Activated CD8-positive, alpha-beta T cell treated with anti-CD3 and anti-CD28 coated beads, Interleukin-2, amount 10 ng/mL, durations not matched to agents 7 days and 5 days (primary cell): ENCODE data around the gene ASB15. TPM values are rescaled to one million over a fixed set of nuclear protein-coding genes. Genes with fewer than 3 reads are reported as not detected.

Source experiments
- ATAC-seq: fragments of 150-1000 bp; cut with Tn5 transposase; one replicate; pipeline ENCODE4 v1.10.0; 2021; ENCODE audit warnings: moderate library complexity
- CTCF ChIA-PET: fragments of 350-600 bp; sonication (Branson Sonifier 250); formaldehyde crosslinking; loops from one replicate; lab custom pipeline; 2021; ENCODE audit warnings: antibody characterized with exemption; lab: Charles Lee
- POLR2A ChIA-PET: fragments of 350-600 bp; sonication (Branson Sonifier 250); formaldehyde crosslinking; loops from one replicate; lab custom pipeline; 2021; ENCODE audit warnings: antibody characterized with exemption; lab: Charles Lee
- DNase-seq: peaks from one replicate; pipeline ENCODE4 v3.0.0-alpha.2; 2020
- H3K27ac Mint-ChIP-seq: one replicate; pipeline ENCODE4 v1.8.0; 2021; ENCODE audit warnings: mild to moderate bottlenecking, mixed read lengths
- H3K27me3 Mint-ChIP-seq: one replicate; pipeline ENCODE4 v1.8.0; 2021; ENCODE audit warnings: low read depth, mixed read lengths
- H3K36me3 Mint-ChIP-seq: one replicate; pipeline ENCODE4 v1.8.0; 2021; ENCODE audit warnings: low read depth, mixed read lengths
- H3K4me1 Mint-ChIP-seq: one replicate; pipeline ENCODE4 v1.8.0; 2021; ENCODE audit warnings: low read depth, mixed read lengths
- H3K4me3 Mint-ChIP-seq: one replicate; pipeline ENCODE4 v1.8.0; 2021; ENCODE audit warnings: mild to moderate bottlenecking, mixed read lengths
- H3K9me3 Mint-ChIP-seq: one replicate; pipeline ENCODE4 v1.8.0; 2022; ENCODE audit warnings: mixed read lengths; ENCODE audit not compliant: insufficient read depth
- total RNA-seq, 2 experiments: library from RNA; stranded (reverse); gene quantifications; one replicate each; pipeline ENCODE4 v1.2.3, GENCODE V29; 2021

ASB15 gene
- total RNA-seq, 2 experiments from 2014 or later, result not detected

DNA sequence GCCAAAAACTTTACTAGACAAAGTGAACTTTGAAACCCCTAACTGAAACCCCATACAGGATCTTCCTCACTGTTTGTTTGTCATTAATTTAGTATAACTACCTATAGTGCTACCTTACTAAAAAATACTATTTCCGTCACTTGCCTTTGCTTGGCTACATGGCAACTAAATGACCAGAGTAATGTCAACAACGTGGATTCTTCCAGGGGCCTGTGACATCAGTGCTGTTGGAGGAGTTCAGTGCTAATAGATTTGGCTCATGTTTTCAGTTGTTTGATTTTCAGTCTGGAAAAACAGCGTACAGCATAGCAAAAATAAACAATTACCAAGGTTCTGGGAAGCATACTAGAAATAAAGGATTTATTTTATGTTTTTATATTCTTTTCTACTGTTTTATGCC lies 3.0 kb upstream of the ASB15 start:
- DNase-seq (no peak), ATAC-seq (no peak)
- Mint-ChIP-seq H3K4me3 (no peak overlapping the region), H3K4me1 (no peaks in the 10 kb centered on the region), H3K36me3 (no peaks in the 10 kb centered on the region), H3K9me3 (no peaks in the 10 kb centered on the region), H3K27ac (no peak overlapping the region), H3K27me3 (peaks cover 7% of the 10 kb centered on the region)
- POLR2A ChIA-PET, result no interaction called here
- CTCF ChIA-PET, result no interaction called here

DNA sequence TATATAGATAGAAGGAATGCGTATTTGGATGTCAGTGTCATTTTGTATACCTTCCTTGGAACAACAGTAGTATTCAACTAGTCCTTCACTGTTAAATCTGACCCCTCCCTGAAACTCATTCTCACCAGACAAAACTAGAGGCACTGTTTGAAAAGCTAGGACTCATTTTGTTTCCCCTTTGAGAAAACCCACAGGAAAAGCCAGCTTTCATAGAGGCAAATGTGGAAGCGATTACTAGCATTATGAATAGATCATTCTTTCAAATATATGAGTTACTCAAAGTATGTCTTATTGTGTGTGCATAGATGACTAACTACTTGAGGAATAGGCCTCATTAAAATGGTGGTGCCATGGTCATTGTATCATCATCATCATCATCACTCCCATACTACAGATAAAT lies 1.9 kb upstream of the ASB15 start:
- ChIA-PET CTCF (no interaction called here), POLR2A (no interaction called here)
- Mint-ChIP-seq H3K27me3 (peaks cover 7% of the 10 kb centered on the region), H3K27ac (no peak overlapping the region), H3K4me1 (no peaks in the 10 kb centered on the region), H3K9me3 (no peaks in the 10 kb centered on the region), H3K36me3 (no peaks in the 10 kb centered on the region), H3K4me3 (no peak overlapping the region)
- ATAC-seq (no peak), DNase-seq (no peak)

DNA sequence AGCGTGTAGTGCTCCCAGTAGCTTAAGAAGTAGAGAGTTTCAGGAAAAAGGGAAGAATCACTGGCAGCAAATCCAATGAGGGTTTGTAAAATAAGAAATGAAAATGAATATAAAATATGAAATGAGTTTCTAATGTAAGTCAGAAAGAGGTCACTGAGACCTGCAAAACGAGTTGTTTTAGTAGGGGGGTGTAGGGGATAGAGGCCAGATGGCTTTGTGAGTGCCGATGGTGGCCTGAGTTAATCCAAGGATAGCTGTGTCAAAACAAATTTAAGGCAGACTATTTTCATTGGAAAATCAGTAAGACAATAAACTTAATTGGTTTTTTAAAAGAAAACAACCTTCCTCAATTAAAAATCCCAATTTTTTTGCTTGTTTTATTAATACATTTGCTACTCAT lies 745 bp upstream of the ASB15 start:
- ChIA-PET CTCF (no interaction called here), POLR2A (no interaction called here)
- no peak overlapping the region for H3K4me3 Mint-ChIP-seq
- H3K36me3 Mint-ChIP-seq, result no peaks in the 10 kb centered on the region
- ATAC-seq, result no peak
- no peak overlapping the region for H3K27ac Mint-ChIP-seq
- no peaks in the 10 kb centered on the region for H3K9me3 Mint-ChIP-seq
- no peaks in the 10 kb centered on the region for H3K4me1 Mint-ChIP-seq
- DNase-seq, result no peak
- peaks cover 7% of the 10 kb centered on the region for H3K27me3 Mint-ChIP-seq

DNA sequence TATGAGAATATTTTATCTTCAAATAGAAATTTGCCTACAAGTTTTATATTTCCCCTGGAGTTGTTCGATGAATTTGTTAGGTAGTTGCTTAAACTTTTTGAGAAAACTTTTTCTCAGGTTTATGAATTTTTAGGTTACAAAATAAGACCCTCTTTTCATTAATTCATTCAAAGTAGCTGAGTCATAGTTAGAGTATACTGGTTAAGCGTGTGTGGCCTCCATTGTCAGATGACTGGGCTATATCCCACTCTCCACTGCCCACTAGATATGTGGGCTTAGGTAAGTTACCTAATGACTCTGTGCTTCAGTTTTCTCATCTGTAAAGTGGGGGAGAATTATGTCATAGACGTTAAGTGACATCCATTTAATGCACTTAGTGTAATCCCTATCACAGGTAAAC lies 1.0 kb downstream of the ASB15 start:
- no peak overlapping the region for H3K4me3 Mint-ChIP-seq
- ATAC-seq, result no peak
- H3K27ac Mint-ChIP-seq, result no peak overlapping the region
- ChIA-PET CTCF (no interaction called here), POLR2A (no interaction called here)
- H3K27me3 Mint-ChIP-seq, result peaks cover 7% of the 10 kb centered on the region
- H3K9me3 Mint-ChIP-seq, result no peaks in the 10 kb centered on the region
- H3K36me3 Mint-ChIP-seq, result no peaks in the 10 kb centered on the region
- DNase-seq, result no peak
- H3K4me1 Mint-ChIP-seq, result no peaks in the 10 kb centered on the region

DNA sequence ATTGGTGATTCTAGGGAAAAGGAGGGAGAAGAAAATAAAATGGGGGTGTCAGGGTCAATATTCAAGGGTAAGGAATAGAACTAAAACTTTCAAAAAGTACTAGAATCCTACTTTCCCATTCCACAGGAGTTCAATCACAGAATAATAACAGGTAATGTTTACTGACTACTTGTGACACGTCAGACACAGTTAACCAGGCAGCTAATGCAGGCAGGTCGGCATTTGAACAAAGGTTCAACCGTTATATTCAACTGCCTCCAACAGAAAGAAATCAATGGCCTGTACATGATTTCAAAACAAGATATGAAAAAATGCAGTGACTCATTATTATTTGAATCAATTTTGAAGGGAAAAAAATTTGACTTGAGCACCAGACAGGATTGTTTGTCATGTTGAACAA lies 3.1 kb downstream of the ASB15 start:
- no peak overlapping the region for H3K27ac Mint-ChIP-seq
- no peak for ATAC-seq
- H3K27me3 Mint-ChIP-seq, result peaks cover 5% of the 10 kb centered on the region
- H3K9me3 Mint-ChIP-seq, result no peaks in the 10 kb centered on the region
- no peak for DNase-seq
- CTCF ChIA-PET, result no interaction called here
- no peak overlapping the region for H3K4me3 Mint-ChIP-seq
- POLR2A ChIA-PET, result no interaction called here
- no peaks in the 10 kb centered on the region for H3K36me3 Mint-ChIP-seq
- H3K4me1 Mint-ChIP-seq, result no peaks in the 10 kb centered on the region

DNA sequence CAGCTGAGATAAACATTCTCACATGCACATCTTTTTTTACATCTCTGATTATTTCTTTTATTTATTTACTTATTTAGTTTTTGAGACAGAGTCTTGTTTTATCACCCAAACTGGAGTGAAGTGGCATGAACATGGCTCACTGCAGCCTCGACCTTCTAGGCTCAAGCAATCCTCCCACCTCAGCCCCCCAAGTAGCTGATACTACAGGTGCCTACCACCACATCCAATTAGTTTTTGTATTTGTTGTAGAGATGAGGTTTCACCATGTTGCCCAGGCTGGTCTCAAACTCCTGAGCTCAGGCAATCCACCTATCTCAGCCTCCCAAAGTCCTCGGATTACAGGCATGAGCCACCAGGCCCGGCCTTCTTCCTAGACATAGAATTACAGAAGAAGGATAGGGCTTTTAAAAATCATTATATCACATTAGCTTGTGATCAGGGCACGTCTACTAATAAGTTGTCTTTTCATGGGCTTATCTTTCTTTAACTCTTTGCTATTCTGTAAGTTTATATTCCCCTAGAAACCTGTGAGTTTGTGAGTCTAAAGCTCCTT lies 5.9 kb downstream of the ASB15 start:
- ChIA-PET CTCF (interaction anchor here (1.0 to 1.6 kb wide), 2 partner anchors 17 to 27 kb away, joined by 4 to 5 read pairs; no protein-coding TSS in a partner anchor), POLR2A (no interaction called here)
- Mint-ChIP-seq H3K9me3 (no peaks in the 10 kb centered on the region), H3K4me1 (no peaks in the 10 kb centered on the region), H3K27me3 (peaks cover 4% of the 10 kb centered on the region), H3K36me3 (no peaks in the 10 kb centered on the region), H3K4me3 (no peak overlapping the region), H3K27ac (no peak overlapping the region)
- no peak for ATAC-seq
- no peak for DNase-seq

DNA sequence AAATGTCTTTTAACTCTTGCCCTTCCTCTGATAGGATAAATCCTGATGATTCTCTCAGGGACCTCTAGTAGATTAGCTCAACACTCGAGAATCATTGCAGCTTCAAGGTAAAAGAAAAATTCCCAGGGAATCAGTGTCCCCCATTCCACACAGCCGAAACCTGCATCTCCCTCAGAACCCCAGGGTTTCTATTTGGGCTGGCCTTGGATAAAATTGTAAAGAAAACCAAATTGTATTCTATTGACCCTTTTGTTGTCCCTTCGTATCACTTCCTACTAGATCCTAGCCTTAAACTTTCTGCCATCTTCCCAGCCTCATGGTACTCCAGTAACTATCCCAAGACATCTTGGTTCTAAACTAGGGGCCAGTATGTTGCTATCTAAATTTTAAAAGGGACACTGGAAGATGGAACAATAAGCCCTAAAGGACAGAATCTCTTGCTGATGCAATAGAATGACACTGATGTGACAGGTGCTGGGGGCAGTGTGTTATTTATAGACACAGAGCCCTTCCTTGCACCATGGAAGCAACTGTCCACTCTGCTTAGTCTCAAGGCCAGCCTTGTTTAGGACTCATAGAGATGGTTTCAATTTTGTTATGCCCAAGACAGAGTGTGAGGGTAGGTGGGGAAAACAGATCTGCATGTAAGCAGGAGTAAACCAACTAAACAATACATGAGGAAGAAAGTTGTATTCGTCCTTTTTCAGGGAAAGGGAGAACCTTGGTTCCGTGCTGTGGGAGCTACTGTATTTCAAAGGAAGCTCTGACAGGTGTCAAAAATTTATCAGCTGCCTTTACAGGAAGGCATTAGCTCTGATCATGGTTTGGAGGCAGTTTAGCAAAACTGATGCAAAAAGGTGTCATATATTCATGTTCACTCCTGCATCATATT lies 7.6 kb downstream of the ASB15 start:
- ATAC-seq (no peak), DNase-seq (no peak)
- ChIA-PET CTCF (no interaction called here), POLR2A (no interaction called here)
- Mint-ChIP-seq H3K4me1 (no peaks in the 10 kb centered on the region), H3K9me3 (no peaks in the 10 kb centered on the region), H3K36me3 (no peaks in the 10 kb centered on the region), H3K27ac (no peak overlapping the region), H3K4me3 (no peak overlapping the region), H3K27me3 (peaks cover 7% of the 10 kb centered on the region)

DNA sequence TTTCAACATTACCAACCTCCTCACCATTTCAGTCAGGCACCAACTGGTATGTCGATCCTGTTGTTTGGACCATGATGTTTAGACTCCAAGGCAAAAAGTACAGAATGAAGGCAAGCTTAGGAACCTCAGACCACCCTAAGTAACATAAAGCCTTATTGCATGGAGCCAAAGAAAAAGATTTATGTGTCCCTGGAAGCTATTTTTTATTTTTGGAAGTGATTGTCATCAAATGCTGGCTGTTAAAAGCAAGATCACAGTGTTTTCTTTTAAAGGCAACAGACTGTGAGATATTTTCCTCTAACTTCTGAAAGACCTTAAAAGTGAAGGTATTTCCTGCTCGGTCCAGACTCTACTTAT lies 8.2 kb downstream of the ASB15 start:
- POLR2A ChIA-PET, result no interaction called here
- H3K4me3 Mint-ChIP-seq, result no peak overlapping the region
- H3K27ac Mint-ChIP-seq, result no peak overlapping the region

DNA sequence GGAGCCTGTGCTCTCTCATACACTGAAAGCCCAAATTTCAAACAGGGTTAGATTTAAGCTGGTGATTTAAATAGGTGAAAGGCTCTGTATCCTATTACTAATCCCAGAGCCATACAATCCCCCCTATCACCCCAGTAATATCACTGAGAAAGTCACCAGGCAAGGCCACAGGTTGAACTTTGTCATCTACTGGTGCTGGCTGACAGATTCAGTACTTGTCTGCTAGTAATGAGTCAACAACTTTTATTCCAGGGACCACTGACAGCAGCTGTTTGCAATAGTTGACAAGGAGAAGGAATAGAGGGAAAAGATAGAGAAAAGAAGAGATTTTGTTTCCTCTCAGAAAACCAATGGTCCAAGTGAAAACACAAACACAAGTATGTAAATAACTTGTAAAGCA lies 10.4 kb downstream of the ASB15 start:
- DNase-seq, result no peak
- Mint-ChIP-seq H3K27ac (no peak overlapping the region), H3K9me3 (no peaks in the 10 kb centered on the region), H3K4me3 (no peak overlapping the region), H3K36me3 (no peaks in the 10 kb centered on the region), H3K27me3 (peaks cover 11% of the 10 kb centered on the region), H3K4me1 (no peaks in the 10 kb centered on the region)
- ATAC-seq, result no peak
- ChIA-PET CTCF (no interaction called here), POLR2A (no interaction called here)

More for the DNA sequence above, 8.2 kb downstream of the ASB15 start:
- no peak for ATAC-seq
- Mint-ChIP-seq H3K4me1 (no peaks in the 10 kb centered on the region), H3K9me3 (no peaks in the 10 kb centered on the region), H3K36me3 (no peaks in the 10 kb centered on the region), H3K27me3 (peaks cover 7% of the 10 kb centered on the region)
- CTCF ChIA-PET, result interaction anchor here (0.9 kb wide), 1 partner anchor 15 kb away, joined by 4 read pairs; no protein-coding TSS in a partner anchor
- DNase-seq, result no peak

DNA sequence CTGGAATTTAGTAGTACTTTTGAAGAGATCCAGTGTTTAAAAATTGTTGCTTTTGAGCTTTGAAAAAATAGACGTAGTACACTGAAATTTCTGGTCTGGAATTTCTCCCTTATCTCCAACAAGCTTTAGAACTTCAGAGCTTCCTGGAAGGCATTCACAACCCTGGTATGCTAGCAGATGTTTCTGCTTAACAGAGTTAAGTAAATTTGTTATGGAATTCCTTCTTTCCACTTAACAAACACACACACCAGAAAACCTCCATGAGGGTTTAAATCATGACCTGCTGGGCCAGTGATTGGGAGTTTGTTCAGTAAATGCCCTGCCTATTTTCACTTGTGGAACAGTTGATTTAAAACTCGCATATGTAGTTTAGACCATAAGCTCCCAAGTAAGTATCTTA lies 13.7 kb downstream of the ASB15 start:
- Mint-ChIP-seq H3K36me3 (no peaks in the 10 kb centered on the region), H3K4me3 (no peak overlapping the region), H3K27ac (no peak overlapping the region), H3K9me3 (no peaks in the 10 kb centered on the region), H3K27me3 (peaks cover 15% of the 10 kb centered on the region), H3K4me1 (no peaks in the 10 kb centered on the region)
- ATAC-seq (no peak), DNase-seq (no peak)
- POLR2A ChIA-PET, result no interaction called here
- CTCF ChIA-PET, result interaction anchor here (2.8 kb wide), 1 partner anchor 9 kb away, joined by 13 read pairs; no protein-coding TSS in a partner anchor

DNA sequence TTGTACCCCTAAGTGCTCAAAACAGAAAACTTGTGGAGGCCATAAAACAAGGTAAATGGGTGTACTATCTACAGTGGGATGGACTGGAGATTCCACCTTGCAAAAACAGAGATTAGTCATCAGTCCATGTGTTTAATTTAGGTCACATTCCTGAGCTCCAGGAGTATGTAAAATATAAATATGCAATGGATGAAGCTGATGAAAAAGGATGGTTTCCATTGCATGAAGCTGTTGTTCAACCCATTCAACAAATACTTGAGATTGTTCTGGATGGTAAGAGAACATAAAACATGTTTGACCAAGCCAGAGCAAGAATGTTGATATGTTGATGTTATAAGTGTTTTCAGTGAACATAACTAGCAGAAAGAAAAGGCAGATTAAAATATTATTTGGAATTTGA lies 14.6 kb downstream of the ASB15 start:
- Mint-ChIP-seq H3K27ac (no peak overlapping the region), H3K9me3 (no peaks in the 10 kb centered on the region), H3K4me3 (no peak overlapping the region), H3K27me3 (peaks cover 15% of the 10 kb centered on the region), H3K36me3 (no peaks in the 10 kb centered on the region), H3K4me1 (no peaks in the 10 kb centered on the region)
- ChIA-PET POLR2A (no interaction called here), CTCF (interaction anchor here (2.8 kb wide), 1 partner anchor 8 kb away, joined by 13 read pairs; no protein-coding TSS in a partner anchor)
- no peak for ATAC-seq
- no peak for DNase-seq

DNA sequence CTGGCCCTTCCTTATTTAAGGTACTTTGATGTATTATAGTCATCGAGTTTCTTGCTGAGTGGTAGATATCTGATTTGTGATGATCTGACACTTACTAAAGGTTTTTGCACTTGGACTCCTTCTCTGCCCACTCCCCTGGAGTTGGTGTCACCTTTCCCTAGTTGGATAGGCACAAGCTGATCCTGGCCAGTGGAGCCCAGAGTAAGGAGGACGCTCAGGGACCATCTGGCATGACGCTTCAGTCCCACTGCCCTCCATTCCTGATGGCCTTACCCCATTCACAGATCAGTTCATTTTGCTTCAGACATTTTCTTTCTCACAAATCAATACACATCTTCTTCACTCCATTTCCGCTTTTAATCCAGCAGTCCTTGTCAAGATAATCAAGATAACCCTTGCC lies 20.1 kb downstream of the ASB15 start:
- CTCF ChIA-PET, result no interaction called here
- H3K4me1 Mint-ChIP-seq, result no peaks in the 10 kb centered on the region
- POLR2A ChIA-PET, result no interaction called here

More for the DNA sequence above, 20.1 kb downstream of the ASB15 start:
- peaks cover 8% of the 10 kb centered on the region for H3K27me3 Mint-ChIP-seq
- no peaks in the 10 kb centered on the region for H3K9me3 Mint-ChIP-seq
- no peak for ATAC-seq
- H3K27ac Mint-ChIP-seq, result no peak overlapping the region
- H3K4me3 Mint-ChIP-seq, result no peak overlapping the region
- DNase-seq, result no peak
- H3K36me3 Mint-ChIP-seq, result no peaks in the 10 kb centered on the region
